LoVo (cell line): ENCODE results near the gene RAI1.
A peak's percentile ranks its signal among the peaks of the same experiment; 100 is the strongest.

Source experiments
- DNase-seq: peaks from one replicate; pipeline ENCODE4 v3.0.0-alpha.2; 2016; ENCODE audit warnings: low spot score

RAI1 gene

GRCh38 chr17:17815062-17815406 is 133.8 kb downstream of the RAI1 start:
- DNase-seq: no peak

- DNase-seq: no peak
These were observed 134.4 kb downstream of the RAI1 start for GRCh38 chr17:17815436-17816200.

- DNase-seq: no peak
These were observed 135.1 kb downstream of the RAI1 start for GRCh38 chr17:17816240-17816814.

GRCh38 chr17:17816831-17817551 is 135.7 kb downstream of the RAI1 start:
- no peak for DNase-seq

GRCh38 chr17:17817552-17817947 is 136.3 kb downstream of the RAI1 start:
- DNase-seq: no peak

GRCh38 chr17:17818088-17818526 is 136.8 kb downstream of the RAI1 start:
- DNase-seq: no peak

- no peak for DNase-seq
These were observed 137.9 kb downstream of the RAI1 start for GRCh38 chr17:17819111-17819510.

- peak; percentile 31 for DNase-seq
These were observed 138.3 kb downstream of the RAI1 start for GRCh38 chr17:17819561-17819995.

- no peak for DNase-seq
These were observed 138.8 kb downstream of the RAI1 start for GRCh38 chr17:17820046-17820445.

- DNase-seq: no peak
These were observed 139.4 kb downstream of the RAI1 start for GRCh38 chr17:17820463-17821158.

- DNase-seq: no peak
These were observed 140.9 kb downstream of the RAI1 start for GRCh38 chr17:17822189-17822588.

- no peak for DNase-seq
These were observed 141.4 kb downstream of the RAI1 start for GRCh38 chr17:17822616-17823015.

- DNase-seq: peak; percentile 77
These were observed 142.3 kb downstream of the RAI1 start for GRCh38 chr17:17823433-17824118.

- DNase-seq: no peak
These were observed 143.0 kb downstream of the RAI1 start for GRCh38 chr17:17824119-17824782.

GRCh38 chr17:17824783-17825614 is 143.7 kb downstream of the RAI1 start:
- DNase-seq: no peak

GRCh38 chr17:17826342-17826713 is 145.1 kb downstream of the RAI1 start:
- no peak for DNase-seq

- no peak for DNase-seq
These were observed 145.9 kb downstream of the RAI1 start for GRCh38 chr17:17826942-17827785.

- DNase-seq: no peak
These were observed 146.8 kb downstream of the RAI1 start for GRCh38 chr17:17827826-17828621.

GRCh38 chr17:17830269-17830567 is 149.0 kb downstream of the RAI1 start:
- no peak for DNase-seq
